ENCODE results near the gene DDIT4. TPM values are rescaled to one million over a fixed set of nuclear protein-coding genes. Genes with fewer than 3 reads are reported as not detected.

DDIT4 gene
- total and polyA plus RNA-seq, 2 of the 4 experiments (the other 2 are of a cell fraction), result 59.6 to 108 TPM

DNA sequence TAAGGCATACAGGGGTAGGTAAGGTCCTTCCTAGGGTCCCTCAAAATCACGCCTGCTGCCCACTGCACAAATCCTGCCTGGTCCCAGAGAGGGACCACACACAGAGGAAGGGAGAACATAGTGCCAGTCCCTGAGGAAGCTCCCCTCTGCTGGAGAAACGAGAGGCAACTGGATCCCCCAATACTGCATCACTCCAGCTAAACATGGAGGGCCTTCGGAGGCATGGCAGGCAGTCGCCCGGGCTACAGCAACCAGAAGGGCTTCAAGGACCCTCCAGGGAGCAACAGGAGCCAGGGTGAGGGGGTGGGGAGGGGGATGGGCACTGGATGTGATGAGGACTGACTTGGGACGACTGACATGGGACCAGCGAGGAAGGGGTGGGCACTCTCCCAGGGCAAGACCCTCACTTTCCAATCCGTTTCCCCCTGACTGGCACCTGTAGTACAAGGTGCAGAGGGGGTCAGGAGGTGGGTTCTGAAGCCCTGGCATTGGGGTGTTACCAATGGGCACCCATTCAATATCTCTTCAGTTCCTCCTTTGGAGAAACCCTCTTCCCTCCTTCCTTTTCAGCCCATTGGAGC is 21.7 kb downstream of the DDIT4 start:
- no peak overlapping the region for H3K18ac ChIP-seq (ENCODE audit: low read depth, low read length)
- intact Hi-C loops (cut with micrococcal nuclease), result no loop called here
- DNase-seq (no peak), ATAC-seq (ENCODE audit: low read depth) (no peak)
- H2BK5ac ChIP-seq (ENCODE audit: low read depth, low read length, poor library complexity, severe bottlenecking), result no peak overlapping the region
- H3K4me1 ChIP-seq (ENCODE audit: control insufficient read depth, insufficient read depth, low read length), result peaks cover 10% of the 10 kb centered on the region
- in situ Hi-C loops (cut with MboI; ENCODE audit: low sequenced_read_pairs), result no loop called here
- 0 out of 2 replicates have a peak overlapping the region, but pooled peaks have one; percentile 11 for H2BK120ac ChIP-seq (ENCODE audit: low read depth, low read length)
- 0 out of 2 replicates have a peak overlapping the region, but pooled peaks have one; percentile 47 for H3K56ac ChIP-seq (ENCODE audit: extremely low read depth, insufficient read depth, low read length)
- dilution Hi-C loops (cut with HindIII; ENCODE audit: low sequenced_read_pairs, unreplicated experiment), result no loop called here
- H3K36me3 ChIP-seq (ENCODE audit: control insufficient read depth, insufficient read depth, low read length), result no peaks in the 10 kb centered on the region
- H2BK20ac ChIP-seq (ENCODE audit: low read depth, low read length), result no peak overlapping the region
- no peaks in the 10 kb centered on the region for H3K9me3 ChIP-seq (ENCODE audit: control insufficient read depth, insufficient read depth, low read length)
- H2AK9ac ChIP-seq (replicated peaks; ENCODE audit: low read depth, low read length, poor library complexity), result no peak overlapping the region
- 0 out of 4 replicates have a peak overlapping the region, but pooled peaks of 1 of the 2 experiments have one; percentile 14 for H4K8ac ChIP-seq (ENCODE audit: low read depth in 2 of 2, low read length in 2 of 2)
- CTCF ChIA-PET, result no interaction called here
- peaks cover 16% of the 10 kb centered on the region for H3K9me1 ChIP-seq (ENCODE audit: insufficient read depth, low read length)
- H3K4me2 ChIP-seq (ENCODE audit: low read depth, low read length), result no peak overlapping the region
- POLR2A ChIA-PET (ENCODE audit: unreplicated experiment), result no interaction called here
- no peaks in the 10 kb centered on the region for H4K20me1 ChIP-seq (ENCODE audit: insufficient read depth, low read length)
- H4K91ac ChIP-seq (ENCODE audit: insufficient read depth, low read depth, low read length), result no peak overlapping the region; the same call in 1 of the 2 replicates
- no peaks in the 10 kb centered on the region for H3K27me3 ChIP-seq (ENCODE audit: control insufficient read depth, insufficient read depth, low read length)
- no peak overlapping the region for H3K9ac ChIP-seq (ENCODE audit: low read depth, low read length)
- H3K4me3 ChIP-seq (ENCODE audit: insufficient read depth, low read depth, low read length), result no peak overlapping the region
- 0 out of 2 replicates have a peak overlapping the region, but pooled peaks have one; percentile 16 for H3K14ac ChIP-seq (replicated peaks; ENCODE audit: low read depth, low read length)
- no peak overlapping the region for H3K27ac ChIP-seq (ENCODE audit: insufficient read depth, low read length)
- peak overlapping the region; percentile 56; the same call in 1 of the 3 replicates for H2BK15ac ChIP-seq (ENCODE audit: low read depth, low read length)
- H2AK5ac ChIP-seq (ENCODE audit: low read depth, low read length), result peak overlapping the region; percentile 67
- BruUV-seq (replicated peaks), result no TSS peak
- H4K5ac ChIP-seq (ENCODE audit: low read depth, low read length), result no peak overlapping the region
- H3K79me1 ChIP-seq (ENCODE audit: low read depth in 1 of 2, low read length in 2 of 2), result peaks cover 0 to 10% of the 10 kb centered on the region in 2 experiments; a peak in 2 of 4 replicates
- TF ChIP-seq NFE2L2 (IDR thresholded peaks at IDR 0.05; ENCODE audit: low read depth, low read length), result no peak
- TF ChIP-seq POLR2A (IDR thresholded peaks at IDR 0.05; ENCODE audit: low read depth, low read length), result no peak
- TF ChIP-seq, protein P1, sequence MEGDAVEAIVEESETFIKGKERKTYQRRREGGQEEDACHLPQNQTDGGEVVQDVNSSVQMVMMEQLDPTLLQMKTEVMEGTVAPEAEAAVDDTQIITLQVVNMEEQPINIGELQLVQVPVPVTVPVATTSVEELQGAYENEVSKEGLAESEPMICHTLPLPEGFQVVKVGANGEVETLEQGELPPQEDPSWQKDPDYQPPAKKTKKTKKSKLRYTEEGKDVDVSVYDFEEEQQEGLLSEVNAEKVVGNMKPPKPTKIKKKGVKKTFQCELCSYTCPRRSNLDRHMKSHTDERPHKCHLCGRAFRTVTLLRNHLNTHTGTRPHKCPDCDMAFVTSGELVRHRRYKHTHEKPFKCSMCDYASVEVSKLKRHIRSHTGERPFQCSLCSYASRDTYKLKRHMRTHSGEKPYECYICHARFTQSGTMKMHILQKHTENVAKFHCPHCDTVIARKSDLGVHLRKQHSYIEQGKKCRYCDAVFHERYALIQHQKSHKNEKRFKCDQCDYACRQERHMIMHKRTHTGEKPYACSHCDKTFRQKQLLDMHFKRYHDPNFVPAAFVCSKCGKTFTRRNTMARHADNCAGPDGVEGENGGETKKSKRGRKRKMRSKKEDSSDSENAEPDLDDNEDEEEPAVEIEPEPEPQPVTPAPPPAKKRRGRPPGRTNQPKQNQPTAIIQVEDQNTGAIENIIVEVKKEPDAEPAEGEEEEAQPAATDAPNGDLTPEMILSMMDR (conservative IDR thresholded peaks at IDR 0.05; ENCODE audit: low read depth, low read length), result no peak
- TF ChIP-seq RFX5 (IDR thresholded peaks at IDR 0.05; ENCODE audit: low read depth, low read length), result no peak
- no peak for TF ChIP-seq FOS (IDR thresholded peaks at IDR 0.05; ENCODE audit: low read depth, low read length)
- TF ChIP-seq MXI1 (IDR thresholded peaks at IDR 0.05; ENCODE audit: borderline replicate concordance, low read depth, low read length), result no peak
- no CpG with 5 or more reads among the region's 8 CpGs for whole genome bisulfite sequencing, 2 experiments (ENCODE audit: extremely low coverage in 2 of 2, insufficient read length in 1 of 2)
- no peak overlapping the region for H2AFZ ChIP-seq (replicated peaks; ENCODE audit: low read length, poor library complexity)
- no peak overlapping the region for H3K23ac ChIP-seq (ENCODE audit: low read depth, low read length)
- H3K4ac ChIP-seq (ENCODE audit: low read depth, low read length), result peak overlapping the region; percentile 52
